Measurements from ENCODE around the gene PGGHG.
"Not testable (repeated sequence)": the region's sequence is repeated elsewhere in the genome, so short reads cannot be mapped to it uniquely, and the experiment has no call there.

- TF ChIP-seq POLR2A, CTCF, EP300 (IDR thresholded peaks at IDR 0.05): not testable (repeated sequence)
These were observed 25.6 kb downstream of the PGGHG start for GRCh38 chr11:314554-314875.
